Suprapubic skin (tissue), 4 donors: Measurements from ENCODE around the gene KLK2. TPM values are rescaled to one million over a fixed set of nuclear protein-coding genes. Genes with fewer than 3 reads are reported as not detected.

ENCODE experiments used
- DNase-seq, 2 donors: peaks; one replicate each; pipeline ENCODE4 v3.0.0-alpha.2; 2019; ENCODE audit warnings: low spot score in 2 of 2
- H3K27ac ChIP-seq: fragments of 200-600 bp; sonication (generic); one replicate; pipeline ENCODE4 v1.5.1; 2019
- H3K27me3 ChIP-seq: fragments of 200-600 bp; sonication (generic); one replicate; pipeline ENCODE4 v1.5.1; 2019
- H3K36me3 ChIP-seq: fragments of 200-600 bp; sonication (generic); one replicate; pipeline ENCODE4 v1.5.1; 2019
- H3K4me1 ChIP-seq: fragments of 200-600 bp; sonication (generic); one replicate; pipeline ENCODE4 v1.5.1; 2019
- H3K4me3 ChIP-seq: fragments of 200-600 bp; sonication (generic); one replicate; pipeline ENCODE4 v1.5.1; 2019; ENCODE audit warnings: mild to moderate bottlenecking
- H3K9me3 ChIP-seq: fragments of 200-600 bp; sonication (generic); one replicate; pipeline ENCODE4 v1.5.1; 2019
- CTCF ChIP-seq, 2 donors: fragments of 200-600 bp in 1 of 2; fragments of 450-650 bp in 1 of 2; sonication (generic) in 1 of 2; IDR thresholded peaks; one replicate each; pipeline ENCODE4 v1.5.1; 2016 to 2019; ENCODE audit warnings: antibody characterized with exemption in 2 of 2, mild to moderate bottlenecking in 1 of 2, moderate library complexity in 1 of 2
- EP300 ChIP-seq: sonication (generic); formaldehyde crosslinking; IDR thresholded peaks from one replicate; pipeline ENCODE4 v1.6.1; 2017; ENCODE audit warnings: antibody characterized with exemption
- POLR2A ChIP-seq, 2 donors: fragments of 450-650 bp; IDR thresholded peaks; one replicate each; pipeline ENCODE4 v1.6.1; 2017; ENCODE audit warnings: antibody characterized with exemption in 2 of 2, mild to moderate bottlenecking in 2 of 2, moderate library complexity in 2 of 2
- POLR2AphosphoS5 ChIP-seq, 3 donors: sonication (generic); formaldehyde crosslinking; IDR thresholded peaks; one replicate each; pipeline ENCODE4 v1.6.1; 2017; ENCODE audit warnings: antibody characterized with exemption in 3 of 3
- WGBS: methylation state at CpG from one replicate; pipeline ENCODE4 v1.1.5; 2018; 5-methylcytosine and 5-hydroxymethylcytosine counted together
- total RNA-seq, 4 donors: library from RNA; depleted of rRNA; stranded (reverse); fragments of >200 nt; gene quantifications; one replicate each; pipeline ENCODE4 v1.1.0, GENCODE V29; 2016

The KLK2 gene
- total RNA-seq, 4 donors from 2014 or later: not detected

- Histone ChIP-seq H3K36me3 (no peaks in the 10 kb centered on the region), H3K4me3 (no peak overlapping the region), H3K27ac (no peak overlapping the region), H3K27me3 (peaks cover 62% of the 10 kb centered on the region), H3K4me1 (no peaks in the 10 kb centered on the region), H3K9me3 (no peaks in the 10 kb centered on the region)
- peak in 1 of 2 donors; percentile 34 for DNase-seq
- 72% methylated on average over 5 of the region's 5 CpGs for WGBS
- TF ChIP-seq EP300 (no peak), CTCF (IDR thresholded peaks at IDR 0.05) (no peak), POLR2A (IDR thresholded peaks at IDR 0.05) (no peak), POLR2AphosphoS5 (IDR thresholded peaks at IDR 0.05) (no peak)
These were observed 12.2 kb upstream of the KLK2 start for GRCh38 chr19:50861010-50861409.

DNA sequence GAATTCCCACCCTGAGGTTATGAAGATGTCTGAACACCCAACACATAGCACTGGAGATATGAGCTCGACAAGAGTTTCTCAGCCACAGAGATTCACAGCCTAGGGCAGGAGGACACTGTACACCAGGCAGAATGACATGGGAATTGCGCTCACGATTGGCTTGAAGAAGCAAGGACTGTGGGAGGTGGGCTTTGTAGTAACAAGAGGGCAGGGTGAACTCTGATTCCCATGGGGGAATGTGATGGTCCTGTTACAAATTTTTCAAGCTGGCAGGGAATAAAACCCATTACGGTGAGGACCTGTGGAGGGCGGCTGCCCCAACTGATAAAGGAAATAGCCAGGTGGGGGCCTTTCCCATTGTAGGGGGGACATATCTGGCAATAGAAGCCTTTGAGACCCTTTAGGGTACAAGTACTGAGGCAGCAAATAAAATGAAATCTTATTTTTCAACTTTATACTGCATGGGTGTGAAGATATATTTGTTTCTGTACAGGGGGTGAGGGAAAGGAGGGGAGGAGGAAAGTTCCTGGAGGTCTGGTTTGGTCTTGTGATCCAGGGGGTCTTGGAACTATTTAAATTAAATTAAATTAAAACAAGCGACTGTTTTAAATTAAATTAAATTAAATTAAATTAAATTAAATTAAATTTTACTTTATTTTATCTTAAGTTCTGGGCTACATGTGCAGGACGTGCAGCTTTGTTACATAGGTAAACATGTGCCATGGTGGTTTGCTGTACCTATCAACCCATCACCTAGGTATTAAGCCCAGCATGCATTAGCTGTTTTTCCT lies 11.5 kb upstream of the KLK2 start:
- Histone ChIP-seq H3K4me1 (no peaks in the 10 kb centered on the region), H3K4me3 (no peak overlapping the region), H3K27ac (no peak overlapping the region), H3K9me3 (no peaks in the 10 kb centered on the region), H3K27me3 (peaks cover 60% of the 10 kb centered on the region), H3K36me3 (no peaks in the 10 kb centered on the region)
- DNase-seq: peak in 1 of 2 donors; percentile 11
- WGBS: 74% methylated on average over 7 of the region's 7 CpGs
- no peak for TF ChIP-seq POLR2A (IDR thresholded peaks at IDR 0.05)
- TF ChIP-seq POLR2AphosphoS5 (IDR thresholded peaks at IDR 0.05): no peak

DNA sequence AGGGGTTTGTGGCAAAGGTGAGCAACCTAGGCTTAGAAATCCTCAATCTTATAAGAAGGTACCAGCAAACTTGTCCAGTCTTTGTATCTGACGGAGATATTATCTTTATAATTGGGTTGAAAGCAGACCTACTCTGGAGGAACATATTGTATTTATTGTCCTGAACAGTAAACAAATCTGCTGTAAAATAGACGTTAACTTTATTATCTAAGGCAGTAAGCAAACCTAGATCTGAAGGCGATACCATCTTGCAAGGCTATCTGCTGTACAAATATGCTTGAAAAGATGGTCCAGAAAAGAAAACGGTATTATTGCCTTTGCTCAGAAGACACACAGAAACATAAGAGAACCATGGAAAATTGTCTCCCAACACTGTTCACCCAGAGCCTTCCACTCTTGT lies 3.8 kb upstream of the KLK2 start:
- no peak for TF ChIP-seq CTCF (IDR thresholded peaks at IDR 0.05)
- TF ChIP-seq EP300: no peak
- H3K27ac ChIP-seq: no peak overlapping the region
- peaks cover 61% of the 10 kb centered on the region for H3K27me3 ChIP-seq

DNA sequence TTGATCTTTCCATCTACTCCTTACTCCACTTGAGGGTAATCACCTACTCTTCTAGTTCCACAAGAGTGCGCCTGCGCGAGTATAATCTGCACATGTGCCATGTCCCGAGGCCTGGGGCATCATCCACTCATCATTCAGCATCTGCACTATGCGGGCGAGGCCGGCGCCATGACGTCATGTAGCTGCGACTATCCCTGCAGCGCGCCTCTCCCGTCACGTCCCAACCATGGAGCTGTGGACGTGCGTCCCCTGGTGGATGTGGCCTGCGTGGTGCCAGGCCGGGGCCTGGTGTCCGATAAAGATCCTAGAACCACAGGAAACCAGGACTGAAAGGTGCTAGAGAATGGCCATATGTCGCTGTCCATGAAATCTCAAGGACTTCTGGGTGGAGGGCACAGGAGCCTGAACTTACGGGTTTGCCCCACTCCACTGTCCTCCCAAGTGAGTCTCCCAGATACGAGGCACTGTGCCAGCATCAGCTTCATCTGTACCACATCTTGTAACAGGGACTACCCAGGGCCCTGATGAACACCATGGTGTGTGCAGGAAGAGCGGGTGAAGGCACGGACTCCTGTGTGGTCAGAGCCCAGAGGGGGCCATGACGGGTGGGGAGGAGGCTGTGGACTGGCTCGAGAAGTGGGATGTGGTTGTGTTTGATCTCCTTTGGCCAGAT lies 2.7 kb upstream of the KLK2 start:
- peaks cover 69% of the 10 kb centered on the region for H3K27me3 ChIP-seq
- H3K4me3 ChIP-seq: no peak overlapping the region
- no peaks in the 10 kb centered on the region for H3K36me3 ChIP-seq
- H3K4me1 ChIP-seq: no peaks in the 10 kb centered on the region
- no peak for DNase-seq
- H3K9me3 ChIP-seq: no peaks in the 10 kb centered on the region
- TF ChIP-seq EP300: no peak
- TF ChIP-seq CTCF (IDR thresholded peaks at IDR 0.05): peak in 1 of 2 donors; percentile 8
- no peak overlapping the region for H3K27ac ChIP-seq
- WGBS: 64% methylated on average over 24 of the region's 26 CpGs

More for the DNA sequence above, 3.8 kb upstream of the KLK2 start:
- Histone ChIP-seq H3K4me1 (no peaks in the 10 kb centered on the region), H3K4me3 (no peak overlapping the region), H3K9me3 (no peaks in the 10 kb centered on the region), H3K36me3 (no peaks in the 10 kb centered on the region)
- WGBS: 86% methylated on average over 4 of the region's 4 CpGs
- DNase-seq: no peak

GRCh38 chr19:50874211-50874610 lies 972 bp downstream of the KLK2 start:
- Histone ChIP-seq H3K27ac (no peak overlapping the region), H3K4me1 (no peaks in the 10 kb centered on the region), H3K27me3 (peaks cover 73% of the 10 kb centered on the region), H3K36me3 (no peaks in the 10 kb centered on the region), H3K9me3 (no peaks in the 10 kb centered on the region), H3K4me3 (no peak overlapping the region)
- 68% methylated on average over 5 of the region's 5 CpGs for WGBS
- no peak for DNase-seq
- TF ChIP-seq POLR2AphosphoS5 (IDR thresholded peaks at IDR 0.05) (no peak), POLR2A (IDR thresholded peaks at IDR 0.05) (no peak), CTCF (IDR thresholded peaks at IDR 0.05) (no peak)
